ENCODE results near the gene LARGE1. TPM values are rescaled to one million over a fixed set of nuclear protein-coding genes. Genes with fewer than 3 reads are reported as not detected.

Gene LARGE1
- total and polyA plus RNA-seq, 2 of the 8 experiments (the other 6 are each of a cell fraction or from before 2014, with no cell fraction given), result 43.7 to 83.0 TPM

DNA sequence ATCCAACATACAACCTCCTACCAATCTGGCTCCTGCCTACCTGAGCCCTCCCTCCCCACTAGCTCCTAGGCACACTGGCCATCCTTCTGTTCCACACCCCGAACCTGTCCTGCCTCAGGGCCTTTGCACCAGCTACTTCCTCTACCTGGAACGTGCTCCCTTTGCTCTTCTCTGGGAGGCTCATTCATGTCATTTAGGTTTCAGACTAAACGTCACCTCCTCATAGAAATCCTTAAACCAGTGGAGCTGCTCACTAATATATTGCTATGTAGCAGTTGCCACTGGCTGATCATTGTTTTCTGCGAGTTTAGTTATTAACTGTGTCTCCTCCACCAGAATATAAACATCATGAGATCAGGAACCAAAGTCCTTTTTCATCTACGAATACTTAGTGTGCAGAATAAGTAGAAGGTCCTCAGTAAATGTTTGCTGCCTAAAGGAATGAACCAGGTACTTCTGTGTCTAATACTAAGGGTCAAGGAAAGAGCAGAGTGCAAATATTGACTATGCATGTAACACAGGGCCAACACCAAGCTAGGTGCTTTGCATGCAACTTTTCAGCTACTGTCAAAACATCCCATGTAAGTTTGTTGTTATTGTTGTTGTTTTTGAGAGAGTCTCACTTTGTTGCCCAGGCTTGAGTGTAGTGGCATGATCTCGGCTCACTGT, 584.5 kb downstream of the LARGE1 start:
- Histone ChIP-seq H3K79me1 (ENCODE audit: low read depth, low read length) (no peaks in the 10 kb centered on the region; the same call in 1 of the 2 replicates), H2BK12ac (ENCODE audit: low read depth, low read length) (no peak overlapping the region), H3K4me1 (replicated peaks in 1 of 4; ENCODE audit: control insufficient read depth in 3 of 4, insufficient read depth in 4 of 4, low read length in 3 of 4) (peaks cover 0 to 3% (median 1%) of the 10 kb centered on the region in 4 experiments; a peak in 3 of 7 replicates), H4K91ac (replicated peaks; ENCODE audit: insufficient read length, low read length) (no peak overlapping the region), H4K5ac (ENCODE audit: insufficient read length, low read depth, low read length) (no peak overlapping the region), H2AK5ac (ENCODE audit: low read depth, low read length) (no peak overlapping the region), H3K79me2 (ENCODE audit: control insufficient read depth in 1 of 2, insufficient read depth in 2 of 2, low read length in 2 of 2) (no peaks in the 10 kb centered on the region), H3K27me3 (replicated peaks in 1 of 4; ENCODE audit: control insufficient read depth in 3 of 4, extremely low read depth in 1 of 4, insufficient read depth in 3 of 4, low read length in 3 of 4) (no peaks in the 10 kb centered on the region), H3K18ac (ENCODE audit: extremely low read depth, low read length) (no peak overlapping the region), H3K4me3 (ENCODE audit: extremely low read depth in 1 of 4, insufficient read depth in 2 of 4, low read depth in 3 of 4, low read length in 4 of 4) (no peak overlapping the region), H3K4me2 (ENCODE audit: insufficient read depth in 1 of 2, low read depth in 2 of 2, low read length in 2 of 2) (no peak overlapping the region), H2BK20ac (ENCODE audit: low read length) (no peak overlapping the region), H3K36me3 (ENCODE audit: control insufficient read depth in 2 of 4, insufficient read depth in 4 of 4, low read length in 3 of 4) (peaks cover 0 to 11% (median under 1%) of the 10 kb centered on the region in 4 experiments; a peak in 5 of 8 replicates), H4K20me1 (replicated peaks in 1 of 2; ENCODE audit: control insufficient read depth in 1 of 2, insufficient read depth in 2 of 2, low read length in 2 of 2) (peaks cover 0 to 4% of the 10 kb centered on the region in 2 experiments), H3K9ac (replicated peaks in 1 of 4; ENCODE audit: extremely low read depth in 1 of 4, low read depth in 3 of 4, low read length in 3 of 4) (no peak overlapping the region), H3K14ac (ENCODE audit: insufficient read length) (no peak overlapping the region), H2BK5ac (ENCODE audit: low read depth, low read length) (no peak overlapping the region), H3K4ac (replicated peaks; ENCODE audit: insufficient read length, low read depth, low read length) (no peak overlapping the region), H2BK15ac (ENCODE audit: low read length) (no peak overlapping the region), H3K56ac (replicated peaks; ENCODE audit: insufficient read length, low read depth, low read length) (no peak overlapping the region), H3K9me3 (ENCODE audit: insufficient read depth in 2 of 2, low read depth in 1 of 2, low read length in 1 of 2) (no peaks in the 10 kb centered on the region), H2BK120ac (replicated peaks; ENCODE audit: low read depth, low read length) (no peak overlapping the region), H4K8ac (ENCODE audit: extremely low read depth, insufficient read depth, low read length) (no peak overlapping the region; the same call in 1 of the 2 replicates), H3K23me2 (ENCODE audit: low read depth, low read length) (no peaks in the 10 kb centered on the region), H3K27ac (ENCODE audit: low read depth, low read length) (no peak overlapping the region), H3K23ac (ENCODE audit: insufficient read length) (no peak overlapping the region), H2AFZ (ENCODE audit: low read length) (no peak overlapping the region)
- WGBS, 2 experiments (ENCODE audit: extremely low coverage in 1 of 2, insufficient coverage in 1 of 2, insufficient read length in 1 of 2, insufficient replicate concordance in 2 of 2, low coverage in 1 of 2, low lambda C conversion rate in 2 of 2, missing lambda C conversion rate in 1 of 2), result 91% methylated on average over 6 of the region's 6 CpGs; no CpG with 5 or more reads in 1 of the 2 experiments
- ChIA-PET CTCF (ENCODE audit: partially characterized antibody) (no interaction called here), POLR2A (ENCODE audit: partially characterized antibody) (no interaction called here)
- DNase-seq (ENCODE audit: low read depth in 1 of 2, low spot score in 2 of 2) (no peak), FAIRE-seq (no peak)
- TF ChIP-seq KDM1A (IDR thresholded peaks at IDR 0.05; ENCODE audit: borderline replicate concordance, low read length), result 0 out of 2 replicates have a peak, but pooled peaks have one; percentile 21
- TF ChIP-seq SP2 (IDR thresholded peaks at IDR 0.05; ENCODE audit: low read length), result no peak
